RPMI7951 (cell line): ENCODE results near the gene ZMPSTE24. TPM values are rescaled to one million over a fixed set of nuclear protein-coding genes. Genes with fewer than 3 reads are reported as not detected.
A peak's percentile ranks its signal among the peaks of the same experiment; 100 is the strongest.
"Not testable (repeated sequence)": the region's sequence is repeated elsewhere in the genome, so short reads cannot be mapped to it uniquely, and the experiment has no call there.

ENCODE experiments used
- DNase-seq: peaks from one replicate; pipeline ENCODE4 v3.0.0-alpha.2; 2012; ENCODE audit warnings: low read depth
- total RNA-seq: library from RNA; depleted of rRNA; stranded (reverse); fragments of >200 nt; shearing (Covaris generic); gene quantifications from 2 replicates; pipeline ENCODE4 v1.2.3, GENCODE V29; 2014; rRNA removed

ZMPSTE24 gene
- total RNA-seq, 1 experiment from 2014 or later = 61.9 TPM

GRCh38 chr1:40317394-40318074 is 59.5 kb downstream of the ZMPSTE24 start:
- DNase-seq = no peak

GRCh38 chr1:40318476-40318875 is 60.4 kb downstream of the ZMPSTE24 start:
- no peak for DNase-seq

DNA sequence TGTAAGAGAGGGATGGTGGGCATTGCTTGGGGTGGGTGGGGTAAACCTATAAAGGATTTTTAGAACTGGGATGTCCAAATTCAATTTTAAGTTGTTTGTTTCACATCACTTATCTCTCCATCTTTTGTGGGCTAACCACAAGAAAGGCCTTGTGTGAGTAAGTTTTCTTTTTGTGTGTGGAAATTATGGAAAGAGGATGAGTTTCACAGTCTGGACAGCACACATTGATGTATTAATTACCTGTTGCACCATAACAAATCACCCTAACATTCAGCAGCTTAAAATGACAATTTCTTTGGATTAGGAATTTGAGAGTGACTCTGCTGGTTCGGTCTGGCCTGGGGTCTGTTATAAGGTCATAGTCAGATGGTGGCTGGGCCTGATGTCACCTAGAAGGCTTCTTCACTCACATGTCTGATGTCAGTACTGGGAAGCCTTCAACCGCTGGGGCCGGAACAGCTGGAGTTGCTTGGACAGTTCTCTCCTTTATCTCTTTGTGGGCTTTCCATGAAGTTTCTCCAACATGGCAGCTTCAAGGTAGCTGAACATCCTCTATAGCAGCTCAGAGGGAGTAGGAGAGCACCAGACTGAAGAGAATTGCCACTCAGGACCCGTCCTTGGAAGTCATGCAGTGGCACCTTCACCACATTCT is 61.1 kb downstream of the ZMPSTE24 start:
- peak; percentile 24 for DNase-seq

GRCh38 chr1:40331403-40331802 is 73.4 kb downstream of the ZMPSTE24 start:
- not testable (repeated sequence) for DNase-seq

GRCh38 chr1:40332695-40333094 is 74.7 kb downstream of the ZMPSTE24 start:
- DNase-seq = no peak

GRCh38 chr1:40337443-40337842 is 79.4 kb downstream of the ZMPSTE24 start:
- DNase-seq = no peak

- DNase-seq = peak; percentile 73
Measured at GRCh38 chr1:40338745-40339419, 80.8 kb downstream of the ZMPSTE24 start.

- no peak for DNase-seq
Measured at GRCh38 chr1:40339420-40340323, 81.6 kb downstream of the ZMPSTE24 start.

- DNase-seq = no peak
Measured at GRCh38 chr1:40341491-40342380, 83.7 kb downstream of the ZMPSTE24 start.

DNA sequence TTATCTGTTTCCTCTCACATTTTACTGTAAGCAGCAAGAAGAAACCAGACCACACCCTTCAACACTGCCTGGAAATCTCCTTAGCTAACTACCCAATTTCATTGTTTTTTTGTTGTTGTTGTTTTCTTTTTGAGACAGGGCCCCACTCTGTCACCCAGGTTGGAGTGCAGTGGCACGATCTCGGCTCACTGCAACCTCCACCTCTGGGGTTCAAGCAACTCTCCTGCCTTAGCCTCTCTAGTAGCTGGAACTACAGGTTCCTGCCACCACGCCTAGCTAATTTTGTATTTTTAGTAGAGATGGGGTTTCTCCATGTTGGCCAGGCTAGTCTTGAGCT is 84.3 kb downstream of the ZMPSTE24 start:
- not testable (repeated sequence) for DNase-seq

Other genes starting within 250 kb of the ZMPSTE24 start
- gene CAP1, start 217.5 kb upstream of the ZMPSTE24 start, total RNA-seq = 539 and 593 TPM in 2 replicates
- 88.5 and 99.4 TPM in 2 replicates for gene PPT1, start 161.0 kb upstream of the ZMPSTE24 start, total RNA-seq
- gene RLF, start 96.8 kb upstream of the ZMPSTE24 start, total RNA-seq = 25.0 and 27.9 TPM in 2 replicates
- gene TMCO2, start 10.3 kb upstream of the ZMPSTE24 start, total RNA-seq = not detected in 2 replicates
- 0.12 and 0.68 TPM in 2 replicates for gene COL9A2, start 59.0 kb downstream of the ZMPSTE24 start, total RNA-seq
- 23.6 and 24.4 TPM in 2 replicates for gene SMAP2, start 115.5 kb downstream of the ZMPSTE24 start, total RNA-seq
- 2.8 and 3.1 TPM in 2 replicates for gene ZFP69B, start 192.2 kb downstream of the ZMPSTE24 start, total RNA-seq
- gene ZFP69, start 219.1 kb downstream of the ZMPSTE24 start, total RNA-seq = 4.9 and 6.3 TPM in 2 replicates